ENCODE results near the gene GPR183.

Gene GPR183

GRCh38 chr13:99307247-99307646 lies at the start of gene GPR183:
Gene GPR183, minus strand, starts transcription at chr13:99307399. Its CDS starts 11,254 bp downstream, at chr13:99296145.
- DNase-seq: no peak

DNA sequence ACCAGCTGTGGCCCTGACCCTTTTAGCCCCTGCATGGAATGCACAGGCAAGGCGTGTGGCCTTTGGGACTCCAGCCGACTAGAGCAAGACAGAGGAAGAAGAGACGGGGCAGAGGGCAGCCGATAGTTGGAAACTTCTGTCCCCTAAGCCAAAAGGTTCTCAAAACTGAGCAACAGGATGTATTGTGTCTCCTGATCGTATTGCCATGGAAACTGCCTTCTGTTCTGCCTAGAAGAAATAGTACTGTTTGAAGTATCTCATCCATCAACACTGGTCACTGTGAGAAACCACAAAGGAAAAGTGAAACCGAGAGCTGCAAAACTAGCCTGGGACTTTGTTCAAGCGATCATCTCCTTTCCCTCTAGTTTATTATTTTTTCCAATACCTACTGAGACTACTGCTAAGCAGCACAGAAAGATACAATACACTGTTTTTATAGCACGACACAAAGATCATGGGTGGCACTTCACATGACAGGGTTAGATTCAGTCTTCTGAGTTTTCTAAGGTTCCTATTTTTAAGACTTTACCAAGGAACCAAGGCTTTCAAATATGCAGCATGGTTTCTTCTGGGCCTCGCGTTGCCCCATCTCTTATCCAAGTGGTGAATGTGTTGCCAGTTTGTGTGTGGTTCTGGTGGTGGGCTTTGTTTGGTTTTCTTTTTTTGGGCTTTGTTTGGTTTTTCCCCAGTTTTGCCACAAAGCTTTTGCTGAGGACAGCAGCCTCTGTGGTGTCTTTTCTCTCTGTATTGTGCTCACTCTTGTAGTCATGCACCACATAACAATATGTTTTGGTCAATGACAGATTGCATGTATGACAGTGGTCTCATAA lies 49.3 kb upstream of the GPR183 start:
- peak in 1 of 4 experiments; percentile 23 for DNase-seq

DNA sequence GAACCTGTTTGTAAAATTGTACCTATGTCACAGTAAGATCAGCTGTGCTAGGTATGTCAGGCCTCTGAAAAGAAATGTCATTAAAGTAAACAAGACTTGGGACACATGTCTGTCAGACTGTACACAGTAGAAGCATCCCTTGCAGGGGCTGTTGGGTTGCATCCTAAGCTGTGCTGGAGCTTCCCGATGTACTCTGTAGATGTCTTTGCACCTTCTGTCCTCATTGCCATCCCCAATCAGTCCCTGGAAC lies 48.7 kb upstream of the GPR183 start:
- no peak for DNase-seq

DNA sequence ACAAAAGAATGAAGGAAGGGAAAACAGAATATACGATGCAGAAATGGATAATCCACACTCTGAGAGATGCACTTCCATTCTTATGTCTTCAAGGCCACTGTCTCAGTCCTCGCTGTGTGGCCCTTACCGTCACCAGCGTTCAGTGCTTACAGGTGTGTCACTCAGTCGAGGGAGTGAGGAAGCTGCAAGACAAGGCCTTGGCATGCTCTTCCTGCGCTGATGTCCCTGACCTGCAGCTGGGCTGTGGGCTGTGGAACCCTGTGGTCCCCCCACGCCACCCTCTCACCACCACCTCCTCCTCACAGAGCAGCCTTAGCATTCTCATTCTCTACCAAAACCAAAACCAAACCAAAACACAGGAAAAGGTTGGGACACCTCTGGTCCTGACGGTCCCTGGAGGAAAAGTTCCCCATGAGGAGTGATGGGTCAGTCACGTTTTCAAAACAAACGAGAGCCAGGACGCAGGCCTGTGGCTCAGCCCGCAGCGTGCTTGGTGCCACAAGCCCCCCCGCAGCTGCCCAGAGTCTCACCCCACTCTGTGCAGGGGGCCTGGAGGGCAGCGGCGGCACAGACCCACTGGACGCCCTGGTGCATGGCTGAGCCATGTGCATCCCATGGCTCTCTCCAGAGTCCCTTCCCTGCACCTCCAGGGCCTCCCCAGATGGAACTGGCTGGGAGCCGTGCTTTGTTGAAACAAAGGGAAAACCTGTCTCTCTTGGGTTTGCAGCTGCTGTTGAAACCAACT lies 48.2 kb upstream of the GPR183 start:
- DNase-seq: no peak

DNA sequence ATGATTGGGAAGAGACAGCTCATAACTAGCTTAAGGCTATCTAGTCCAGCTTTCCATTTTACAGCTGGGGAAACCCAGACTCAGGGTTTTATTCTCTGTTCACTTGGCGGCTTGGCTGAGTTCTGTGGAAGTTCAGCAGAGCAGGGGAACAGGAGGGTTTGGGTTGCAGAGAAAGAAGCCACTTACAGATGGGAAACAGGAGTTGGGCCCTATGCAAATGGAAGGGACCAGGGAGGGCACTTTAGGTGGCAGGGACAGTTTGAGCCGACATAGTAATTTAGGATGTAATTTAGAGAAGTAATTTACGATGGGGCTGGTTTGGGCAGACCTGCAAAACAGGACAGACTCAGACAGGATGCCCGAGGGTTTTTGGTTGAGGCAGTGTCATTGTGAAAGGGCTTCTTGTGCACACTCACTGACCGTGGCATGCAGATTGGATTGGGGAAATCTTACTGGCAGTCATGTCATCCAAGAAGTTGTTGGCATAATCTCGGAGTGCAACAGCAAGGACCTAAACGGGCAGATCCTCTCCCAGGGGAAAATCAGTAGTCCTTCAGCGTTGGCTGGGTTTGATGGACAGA lies 47.3 kb upstream of the GPR183 start:
- no peak for DNase-seq

DNA sequence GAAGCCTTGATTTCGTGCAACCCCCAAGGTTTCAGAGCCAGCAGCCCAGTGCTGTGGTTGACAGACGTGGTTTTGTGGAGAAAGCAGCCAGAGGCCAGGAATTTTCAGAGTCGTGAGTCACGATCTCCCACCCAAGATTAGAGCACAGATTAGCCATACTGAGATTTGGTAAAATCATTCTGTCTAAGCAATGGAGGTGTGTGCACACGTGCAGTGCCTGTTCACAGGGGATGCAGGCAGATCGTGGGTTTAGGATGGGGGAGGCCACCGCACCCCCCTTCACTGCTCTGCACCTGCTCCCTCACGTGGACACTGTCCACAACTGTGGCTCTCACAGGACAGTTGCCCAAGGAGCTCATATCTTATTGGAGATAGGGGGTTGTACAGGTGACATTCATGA lies 46.6 kb upstream of the GPR183 start:
- no peak for DNase-seq

DNA sequence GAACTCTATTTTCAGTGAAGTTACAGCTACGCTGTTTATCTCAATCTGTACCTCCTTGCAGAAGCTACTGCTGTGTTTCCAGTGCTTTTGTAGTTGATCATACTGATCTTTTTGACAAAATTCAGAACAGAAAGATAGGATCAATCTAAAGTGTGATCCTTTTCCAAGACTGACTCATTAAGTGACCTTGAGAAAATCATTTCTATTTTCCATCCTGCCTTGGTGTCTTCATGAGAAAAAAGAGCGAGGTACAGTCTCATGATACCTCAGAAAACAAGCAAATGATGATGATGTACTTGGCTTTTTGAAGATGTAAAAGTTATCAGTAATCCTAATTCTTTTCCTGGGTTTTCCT lies 46.0 kb upstream of the GPR183 start:
- no peak for DNase-seq

DNA sequence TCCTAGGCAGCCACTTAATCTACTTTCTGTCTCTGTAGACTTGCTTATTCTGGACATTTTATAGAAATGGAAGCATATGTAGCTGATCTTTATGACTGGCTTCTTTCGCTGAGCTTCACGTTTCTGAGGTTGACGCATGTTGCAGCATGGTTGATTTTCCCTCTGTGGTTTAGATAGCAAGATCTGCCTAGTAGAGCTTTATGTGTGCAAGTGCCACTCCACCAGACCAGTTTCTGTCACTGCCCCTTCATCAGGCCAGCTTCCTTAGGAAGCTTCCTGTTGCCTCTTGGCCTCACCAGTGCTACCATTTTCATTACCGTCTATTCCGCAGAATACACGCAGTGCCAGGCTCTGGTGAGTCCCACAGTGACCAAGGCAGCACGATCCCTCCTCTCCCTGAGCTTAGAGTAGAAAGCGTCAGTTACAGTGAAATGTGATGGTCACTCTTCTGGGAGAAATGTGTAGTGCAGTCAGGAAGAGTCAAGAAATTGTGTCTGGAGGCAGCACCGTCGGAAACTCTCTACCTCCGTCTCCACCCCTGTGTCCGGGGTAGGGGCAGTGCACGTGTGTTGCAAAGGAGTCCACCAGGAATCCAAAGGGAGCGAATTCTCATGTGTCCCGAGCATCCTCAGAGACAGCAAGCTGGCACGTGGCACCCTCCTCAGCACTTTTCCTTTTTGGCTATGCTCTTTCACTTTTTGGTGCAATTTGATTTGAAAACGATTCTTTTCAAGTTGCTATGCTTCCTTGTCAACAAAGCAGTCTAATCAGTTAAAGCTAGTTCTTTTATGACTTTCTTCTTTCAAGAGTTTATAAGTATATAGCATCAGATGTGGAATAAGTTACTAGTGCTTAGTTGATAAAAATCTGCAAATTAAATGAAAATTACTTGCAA lies 45.4 kb upstream of the GPR183 start:
- no peak for DNase-seq

GRCh38 chr13:99351772-99352171 lies 44.6 kb upstream of the GPR183 start:
- no peak for DNase-seq

- DNase-seq: no peak
Measured at GRCh38 chr13:99350191-99350590, 43.0 kb upstream of the GPR183 start.

- no peak for DNase-seq
Measured at GRCh38 chr13:99347911-99348451, 40.8 kb upstream of the GPR183 start.

- DNase-seq: no peak
Measured at GRCh38 chr13:99347335-99347878, 40.2 kb upstream of the GPR183 start.

DNA sequence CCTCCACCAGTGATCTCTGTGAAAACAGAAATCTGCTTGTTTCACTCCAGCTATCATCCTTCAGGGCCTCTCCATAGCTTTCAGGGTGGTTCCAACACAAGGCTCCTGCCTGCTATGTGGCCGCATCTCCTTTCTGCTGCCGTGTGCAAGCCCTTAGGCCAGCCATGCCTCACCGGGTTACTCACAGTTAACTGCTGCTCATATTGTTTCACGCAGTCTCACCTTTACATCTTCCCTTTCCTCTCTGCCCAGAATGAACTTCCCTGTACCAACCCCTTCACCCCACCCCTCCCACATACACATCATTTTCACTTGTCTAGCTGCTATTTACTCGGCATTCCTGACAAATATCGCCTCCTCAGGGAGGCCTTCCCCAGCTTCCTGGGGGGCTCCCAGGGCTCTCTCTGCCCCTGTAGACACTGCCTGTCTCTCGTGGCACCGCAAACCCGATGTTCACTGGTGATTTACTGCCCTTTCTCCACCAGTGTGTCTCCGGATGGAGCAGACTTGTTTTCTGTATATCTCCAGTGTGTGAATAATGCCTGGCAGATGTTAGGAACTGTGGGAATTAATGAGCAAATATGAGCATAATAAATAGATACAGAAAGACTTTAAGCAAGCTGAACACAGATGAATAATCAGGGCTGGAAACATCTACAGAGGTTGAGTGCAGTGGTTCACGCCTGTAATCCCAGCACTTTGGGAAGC lies 39.3 kb upstream of the GPR183 start:
- no peak for DNase-seq

DNA sequence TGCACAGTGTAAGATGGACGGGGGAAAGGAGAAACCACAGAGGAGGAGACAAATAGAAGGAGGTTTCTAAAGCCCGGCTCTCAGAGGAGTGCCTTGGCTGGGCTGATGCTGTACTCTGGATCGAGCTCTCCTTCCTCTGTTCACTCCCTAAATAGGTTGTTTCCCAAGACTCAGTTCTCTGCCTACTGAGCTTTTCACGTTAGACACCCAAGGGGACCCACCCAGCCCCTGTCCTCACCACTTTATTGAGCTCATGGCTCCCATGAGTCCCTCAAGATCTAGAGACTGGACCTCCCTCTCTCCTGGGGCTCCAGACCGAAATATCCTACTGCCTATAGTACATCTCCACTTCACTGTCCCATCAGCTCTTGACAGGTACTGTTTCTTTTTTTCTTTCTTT lies 38.1 kb upstream of the GPR183 start:
- DNase-seq: no peak

DNA sequence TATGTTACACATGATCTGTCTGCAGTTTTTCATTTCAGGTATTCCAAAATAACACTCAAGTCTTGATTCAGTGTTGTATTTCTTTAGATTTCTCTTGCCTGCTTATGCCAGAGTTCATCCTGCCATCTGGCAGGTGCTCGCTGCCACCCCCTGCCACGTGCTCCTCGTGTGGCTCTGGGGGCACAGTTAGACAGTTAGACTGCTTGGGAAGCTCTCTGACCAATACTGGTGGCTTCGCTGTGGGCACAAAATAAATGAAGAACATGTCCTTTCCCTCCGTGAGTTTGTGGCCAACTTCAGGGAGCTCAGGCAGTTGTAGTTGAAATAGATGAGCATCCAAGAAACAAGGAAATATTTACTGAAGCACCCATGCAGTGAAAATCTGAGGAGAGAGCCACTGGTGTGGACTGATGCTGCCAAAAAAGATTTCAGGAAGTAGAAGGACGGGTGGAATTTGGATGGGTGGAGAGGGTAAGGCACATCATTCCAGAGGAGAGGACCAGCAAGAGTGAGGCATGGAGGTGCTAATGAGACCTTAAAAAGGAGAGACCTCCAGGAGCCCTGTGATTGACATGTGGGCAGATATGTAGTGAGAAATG lies 37.5 kb upstream of the GPR183 start:
- no peak for DNase-seq

GRCh38 chr13:99342723-99343315 lies 35.6 kb upstream of the GPR183 start:
- DNase-seq: no peak

DNA sequence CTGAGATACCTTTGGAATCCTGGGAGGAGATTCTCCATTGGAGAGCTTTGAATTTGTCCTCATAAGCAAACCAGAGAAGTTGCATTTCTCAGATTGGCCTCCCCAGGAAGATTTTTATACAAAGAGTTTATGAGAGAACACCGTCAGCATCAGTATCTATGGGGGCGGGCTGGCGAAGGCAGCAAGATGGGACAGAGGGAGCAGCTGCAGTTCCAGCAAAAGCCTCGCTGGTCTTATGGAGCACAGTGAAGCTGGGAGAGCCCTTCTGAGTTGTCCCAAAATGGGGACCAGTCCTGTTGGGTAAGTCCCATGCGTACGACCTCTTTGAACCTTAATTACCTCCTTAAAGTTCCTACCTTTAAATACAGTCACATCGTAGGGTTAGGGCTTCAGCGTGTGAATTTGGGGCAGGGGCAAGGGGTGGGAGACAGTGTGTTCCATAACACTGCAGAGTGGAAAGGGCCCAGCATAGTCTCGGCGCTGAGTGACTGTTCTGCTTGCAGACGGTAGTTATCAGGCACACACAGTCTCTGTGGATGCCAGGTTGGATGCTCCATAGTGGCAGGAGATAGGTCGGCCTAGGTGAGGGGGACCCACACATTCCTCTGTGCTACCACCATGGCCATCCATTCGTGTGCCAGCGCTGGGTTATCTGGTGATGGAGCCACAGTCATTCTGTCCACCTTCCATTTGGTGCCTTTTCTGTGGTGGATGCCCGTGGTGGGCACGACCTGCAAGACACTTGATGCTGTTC lies 34.9 kb upstream of the GPR183 start:
- no peak for DNase-seq

DNA sequence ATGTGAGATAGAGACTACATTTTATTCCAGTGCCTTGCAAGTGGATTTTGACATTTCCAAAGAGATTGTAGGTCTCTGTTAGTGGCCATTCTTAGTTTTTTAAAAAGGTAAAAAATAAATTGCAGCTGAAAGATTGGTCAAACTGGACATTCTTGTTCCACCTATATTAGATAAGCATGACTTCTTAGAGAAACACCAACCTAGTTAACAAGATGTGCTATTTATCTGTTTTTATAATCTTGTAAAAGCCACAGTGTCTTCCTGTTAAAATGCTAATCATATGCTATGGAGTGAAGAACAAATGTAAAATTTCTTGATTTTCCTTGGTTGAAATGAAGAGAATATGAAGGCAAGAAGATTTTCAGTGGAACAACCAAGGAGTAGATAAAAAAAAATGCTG lies 33.4 kb upstream of the GPR183 start:
- no peak for DNase-seq

GRCh38 chr13:99339736-99340397 lies 32.7 kb upstream of the GPR183 start:
- no peak for DNase-seq

GRCh38 chr13:99339230-99339721 lies 32.1 kb upstream of the GPR183 start:
- no peak for DNase-seq

Measured in activated CD4-positive, CD25-positive, alpha-beta regulatory T cell (primary cell).